ENCODE data around the gene WDSUB1. TPM values are rescaled to one million over a fixed set of nuclear protein-coding genes. Genes with fewer than 3 reads are reported as not detected.

WDSUB1 gene
- total and polyA plus RNA-seq, 2 of the 4 experiments (the other 2 are of a cell fraction): 4.8 to 5.2 TPM

GRCh38 chr2:159300586-159300985 lies 14.1 kb upstream of the WDSUB1 start:
- Histone ChIP-seq H2BK5ac (ENCODE audit: low read depth, low read length, poor library complexity, severe bottlenecking) (no peak overlapping the region), H3K14ac (replicated peaks; ENCODE audit: low read depth, low read length) (no peak overlapping the region), H2AK5ac (ENCODE audit: low read depth, low read length) (no peak overlapping the region), H3K9me3 (ENCODE audit: control insufficient read depth, insufficient read depth, low read length) (no peaks in the 10 kb centered on the region; the same call in 1 of the 2 replicates), H3K23ac (ENCODE audit: low read depth, low read length) (no peak overlapping the region), H3K9ac (ENCODE audit: low read depth, low read length) (no peak overlapping the region), H3K4me3 (ENCODE audit: insufficient read depth, low read depth, low read length) (no peak overlapping the region), H2AK9ac (replicated peaks; ENCODE audit: low read depth, low read length, poor library complexity) (peak overlapping the region; percentile 65), H3K18ac (ENCODE audit: low read depth, low read length) (no peak overlapping the region), H4K91ac (ENCODE audit: insufficient read depth, low read depth, low read length) (no peak overlapping the region), H3K56ac (ENCODE audit: extremely low read depth, insufficient read depth, low read length) (no peak overlapping the region), H2AFZ (replicated peaks; ENCODE audit: low read length, poor library complexity) (no peak overlapping the region), H3K36me3 (ENCODE audit: control insufficient read depth, insufficient read depth, low read length) (no peaks in the 10 kb centered on the region), H2BK20ac (ENCODE audit: low read depth, low read length) (no peak overlapping the region), H3K9me1 (ENCODE audit: insufficient read depth, low read length) (no peaks in the 10 kb centered on the region), H3K4ac (ENCODE audit: low read depth, low read length) (no peak overlapping the region), H4K5ac (ENCODE audit: low read depth, low read length) (no peak overlapping the region), H3K79me1 (ENCODE audit: low read depth in 1 of 2, low read length in 2 of 2) (no peaks in the 10 kb centered on the region), H3K27ac (ENCODE audit: insufficient read depth, low read length) (no peak overlapping the region), H4K8ac (ENCODE audit: low read depth in 2 of 2, low read length in 2 of 2) (no peak overlapping the region), H2BK120ac (ENCODE audit: low read depth, low read length) (no peak overlapping the region), H3K4me1 (ENCODE audit: control insufficient read depth, insufficient read depth, low read length) (no peaks in the 10 kb centered on the region), H3K27me3 (ENCODE audit: control insufficient read depth, insufficient read depth, low read length) (no peaks in the 10 kb centered on the region), H3K4me2 (ENCODE audit: low read depth, low read length) (no peak overlapping the region), H4K20me1 (ENCODE audit: insufficient read depth, low read length) (no peaks in the 10 kb centered on the region), H2BK15ac (ENCODE audit: low read depth, low read length) (no peak overlapping the region)
- no TSS peak for BruUV-seq (replicated peaks)
- dilution Hi-C loops (cut with HindIII; ENCODE audit: low sequenced_read_pairs, unreplicated experiment) (no loop called here), intact Hi-C loops (cut with micrococcal nuclease) (no loop called here), in situ Hi-C loops (cut with MboI; ENCODE audit: low sequenced_read_pairs) (no loop called here)
- DNase-seq (no peak), ATAC-seq (ENCODE audit: low read depth) (no peak)
- CTCF ChIA-PET: interaction anchor here (0.6 kb wide), 1 partner anchor 396 kb away, joined by 3 read pairs; no protein-coding TSS in a partner anchor
- WGBS, 2 experiments (ENCODE audit: extremely low coverage in 2 of 2, insufficient read length in 1 of 2): no CpG with 5 or more reads among the region's 3 CpGs
- POLR2A ChIA-PET (ENCODE audit: unreplicated experiment): no interaction called here
- TF ChIP-seq POLR2A (IDR thresholded peaks at IDR 0.05; ENCODE audit: low read depth, low read length) (no peak), MAFK (IDR thresholded peaks at IDR 0.05; ENCODE audit: low read depth, low read length) (no peak), BHLHE40 (IDR thresholded peaks at IDR 0.05; ENCODE audit: low read depth, low read length) (no peak), SMC3 (IDR thresholded peaks at IDR 0.05; ENCODE audit: low read depth, low read length) (no peak), RFX5 (IDR thresholded peaks at IDR 0.05; ENCODE audit: low read depth, low read length) (no peak), RAD21 (IDR thresholded peaks at IDR 0.05; ENCODE audit: low read length) (no peak), NFE2L2 (IDR thresholded peaks at IDR 0.05; ENCODE audit: low read depth, low read length) (no peak), CEBPB (IDR thresholded peaks at IDR 0.05; ENCODE audit: low read depth, low read length) (no peak), USF2 (IDR thresholded peaks at IDR 0.05; ENCODE audit: low read depth, low read length) (no peak), FOS (IDR thresholded peaks at IDR 0.05; ENCODE audit: low read depth, low read length) (no peak), MXI1 (IDR thresholded peaks at IDR 0.05; ENCODE audit: borderline replicate concordance, low read depth, low read length) (no peak), ELK1 (IDR thresholded peaks at IDR 0.05; ENCODE audit: borderline replicate concordance, low read depth, low read length) (no peak), RCOR1 (IDR thresholded peaks at IDR 0.05; ENCODE audit: insufficient replicate concordance, low read length) (no peak), CHD1 (IDR thresholded peaks at IDR 0.05; ENCODE audit: low read depth, low read length) (no peak)
